Measurements from ENCODE around the gene AFF3.
"Not testable (repeated sequence)": the region's sequence is repeated elsewhere in the genome, so short reads cannot be mapped to it uniquely, and the experiment has no call there.

DNA sequence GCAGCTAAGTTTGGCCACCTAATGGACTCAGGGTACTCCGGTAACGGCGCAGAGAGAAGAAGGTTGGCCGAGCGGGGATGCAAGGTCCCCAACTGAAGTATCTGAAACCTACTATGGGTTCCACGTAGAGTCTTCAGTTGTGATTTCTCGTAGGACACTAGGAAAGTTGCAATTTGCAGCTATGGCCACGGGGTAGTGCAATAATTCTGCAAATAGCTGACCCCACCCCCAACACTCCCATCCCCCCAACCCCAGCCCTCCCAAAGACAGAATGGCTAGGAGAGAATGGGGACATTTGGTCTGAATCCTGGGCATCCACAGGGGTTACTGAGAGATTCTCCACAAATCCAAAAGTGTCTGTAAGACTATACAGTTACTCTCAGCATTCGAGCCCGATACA lies 46.5 kb downstream of the AFF3 start:
- TF ChIP-seq, protein P1, sequence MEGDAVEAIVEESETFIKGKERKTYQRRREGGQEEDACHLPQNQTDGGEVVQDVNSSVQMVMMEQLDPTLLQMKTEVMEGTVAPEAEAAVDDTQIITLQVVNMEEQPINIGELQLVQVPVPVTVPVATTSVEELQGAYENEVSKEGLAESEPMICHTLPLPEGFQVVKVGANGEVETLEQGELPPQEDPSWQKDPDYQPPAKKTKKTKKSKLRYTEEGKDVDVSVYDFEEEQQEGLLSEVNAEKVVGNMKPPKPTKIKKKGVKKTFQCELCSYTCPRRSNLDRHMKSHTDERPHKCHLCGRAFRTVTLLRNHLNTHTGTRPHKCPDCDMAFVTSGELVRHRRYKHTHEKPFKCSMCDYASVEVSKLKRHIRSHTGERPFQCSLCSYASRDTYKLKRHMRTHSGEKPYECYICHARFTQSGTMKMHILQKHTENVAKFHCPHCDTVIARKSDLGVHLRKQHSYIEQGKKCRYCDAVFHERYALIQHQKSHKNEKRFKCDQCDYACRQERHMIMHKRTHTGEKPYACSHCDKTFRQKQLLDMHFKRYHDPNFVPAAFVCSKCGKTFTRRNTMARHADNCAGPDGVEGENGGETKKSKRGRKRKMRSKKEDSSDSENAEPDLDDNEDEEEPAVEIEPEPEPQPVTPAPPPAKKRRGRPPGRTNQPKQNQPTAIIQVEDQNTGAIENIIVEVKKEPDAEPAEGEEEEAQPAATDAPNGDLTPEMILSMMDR (IDR thresholded peaks at IDR 0.05; ENCODE audit: extremely low read depth in 1 of 2, insufficient read depth in 1 of 2, low read depth in 1 of 2, low read length in 2 of 2): not testable (repeated sequence)
- not testable (repeated sequence) for TF ChIP-seq EZH2 (IDR thresholded peaks at IDR 0.05; ENCODE audit: borderline replicate concordance, low read depth, low read length, severe bottlenecking); POLR2A (IDR thresholded peaks at IDR 0.05; ENCODE audit: low read depth, low read length); FOS (IDR thresholded peaks at IDR 0.05; ENCODE audit: borderline replicate concordance, insufficient read depth, low read length); MYC (IDR thresholded peaks at IDR 0.05; ENCODE audit: low read depth, low read length); POLR2AphosphoS5 (IDR thresholded peaks at IDR 0.05; ENCODE audit: insufficient read depth, low read depth, low read length); JUN (IDR thresholded peaks at IDR 0.05; ENCODE audit: borderline replicate concordance, insufficient read depth, insufficient read length, low read depth)
- TF ChIP-seq, protein P2, sequence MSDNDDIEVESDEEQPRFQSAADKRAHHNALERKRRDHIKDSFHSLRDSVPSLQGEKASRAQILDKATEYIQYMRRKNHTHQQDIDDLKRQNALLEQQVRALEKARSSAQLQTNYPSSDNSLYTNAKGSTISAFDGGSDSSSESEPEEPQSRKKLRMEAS (IDR thresholded peaks at IDR 0.05; ENCODE audit: insufficient read depth, insufficient read length): not testable (repeated sequence)
